G401 (cell line): Measurements from ENCODE around the gene ITIH2. TPM values are rescaled to one million over a fixed set of nuclear protein-coding genes. Genes with fewer than 3 reads are reported as not detected.

Experiments used
- DNase-seq: peaks from one replicate; pipeline ENCODE4 v3.0.0-alpha.2; 2015; ENCODE audit warnings: low spot score
- in situ Hi-C: cut with HindIII; loops from 2 replicates; pipeline ENCODE4 v1.10.0; 2016; ENCODE audit warnings: low sequenced_read_pairs, mixed read lengths
- total RNA-seq: library from RNA; depleted of rRNA; stranded (reverse); fragments of >200 nt; shearing (Covaris generic); gene quantifications from 2 replicates; pipeline ENCODE4 v1.2.3, GENCODE V29; 2014; rRNA removed

ITIH2 gene
- total RNA-seq, 1 experiment from 2014 or later: not detected

DNA sequence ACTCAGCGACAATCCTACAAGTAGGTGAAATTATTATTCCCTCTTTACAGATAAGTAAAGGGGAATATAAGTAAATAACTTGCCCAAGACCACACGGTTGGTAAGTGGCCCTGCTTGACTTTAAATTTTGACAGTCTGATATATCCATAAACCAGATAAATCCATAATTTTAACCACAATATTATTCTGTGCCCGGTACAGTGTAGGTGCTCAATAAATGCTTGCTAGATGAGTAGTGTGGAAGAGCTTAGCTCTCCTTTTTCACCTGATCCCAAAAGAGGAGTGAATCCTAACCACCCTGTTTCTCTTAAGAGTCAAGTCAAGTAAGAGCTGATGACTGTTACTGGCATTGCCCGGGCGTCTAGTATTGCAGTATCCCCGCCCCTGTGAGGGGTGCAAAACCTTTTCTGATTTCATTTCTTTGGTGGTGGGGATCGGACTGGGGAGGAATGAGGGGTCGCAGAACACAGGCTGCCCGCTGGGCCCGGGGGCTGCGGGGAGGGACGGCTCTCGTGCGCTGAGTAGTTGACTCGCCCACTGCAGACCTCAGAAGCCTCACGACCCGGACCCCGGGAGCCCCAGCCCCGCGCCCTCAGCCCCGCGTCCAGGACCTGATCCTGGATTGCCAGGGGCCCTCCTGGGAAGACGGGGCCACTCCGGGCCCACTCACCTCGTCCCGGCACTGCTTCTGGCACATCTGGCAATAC lies 84.2 kb downstream of the ITIH2 start:
- in situ Hi-C loops: no loop called here
- DNase-seq: no peak

DNA sequence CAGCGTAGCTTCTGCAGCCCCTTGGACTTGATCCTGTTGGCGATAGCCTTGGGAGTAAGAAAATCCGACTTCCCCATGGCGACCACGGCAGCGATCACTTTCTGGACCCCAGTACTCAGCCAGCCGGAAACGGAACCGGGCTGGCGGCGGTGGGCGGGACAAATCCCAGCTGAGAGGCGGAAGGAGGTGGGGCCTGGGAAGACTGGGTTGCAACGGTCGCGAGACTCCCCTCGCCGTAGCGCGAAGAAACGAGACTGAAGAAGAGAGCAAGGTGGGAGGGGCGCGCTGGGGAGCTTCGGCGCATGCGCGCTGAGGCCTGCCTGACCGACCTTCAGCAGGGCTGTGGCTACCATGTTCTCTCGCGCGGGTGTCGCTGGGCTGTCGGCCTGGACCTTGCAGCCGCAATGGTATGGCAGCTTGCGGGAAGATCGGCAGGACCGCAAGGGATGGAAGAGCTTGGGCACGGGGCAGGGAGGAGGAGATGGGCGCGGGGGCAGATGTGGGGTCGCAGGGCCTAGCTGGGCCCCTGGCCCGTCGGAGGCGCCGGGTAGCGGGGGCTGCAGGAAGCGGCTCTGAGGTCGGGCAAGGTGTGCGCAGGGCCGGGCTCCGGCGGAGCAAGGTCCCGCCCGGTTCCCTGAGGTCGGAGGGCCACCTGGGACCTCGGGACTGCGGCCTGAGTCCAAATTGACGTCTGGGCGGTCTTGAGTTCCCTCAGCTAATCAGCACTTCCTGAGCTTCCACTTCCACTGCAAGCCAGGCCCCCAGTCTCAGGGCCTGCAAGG lies 84.9 kb downstream of the ITIH2 start, which contains the start of the genes ATP5F1C and KIN:
ATP5F1C (plus strand) TSS at position 321 of the 782 bp plus-strand sequence; CDS start at position 352, 31 bp downstream.
KIN (minus strand) TSS at position 137 of the 782 bp plus-strand sequence; CDS start at position 77, 60 bp downstream.
- DNase-seq: peak; percentile 98
- in situ Hi-C loops: no loop called here

DNA sequence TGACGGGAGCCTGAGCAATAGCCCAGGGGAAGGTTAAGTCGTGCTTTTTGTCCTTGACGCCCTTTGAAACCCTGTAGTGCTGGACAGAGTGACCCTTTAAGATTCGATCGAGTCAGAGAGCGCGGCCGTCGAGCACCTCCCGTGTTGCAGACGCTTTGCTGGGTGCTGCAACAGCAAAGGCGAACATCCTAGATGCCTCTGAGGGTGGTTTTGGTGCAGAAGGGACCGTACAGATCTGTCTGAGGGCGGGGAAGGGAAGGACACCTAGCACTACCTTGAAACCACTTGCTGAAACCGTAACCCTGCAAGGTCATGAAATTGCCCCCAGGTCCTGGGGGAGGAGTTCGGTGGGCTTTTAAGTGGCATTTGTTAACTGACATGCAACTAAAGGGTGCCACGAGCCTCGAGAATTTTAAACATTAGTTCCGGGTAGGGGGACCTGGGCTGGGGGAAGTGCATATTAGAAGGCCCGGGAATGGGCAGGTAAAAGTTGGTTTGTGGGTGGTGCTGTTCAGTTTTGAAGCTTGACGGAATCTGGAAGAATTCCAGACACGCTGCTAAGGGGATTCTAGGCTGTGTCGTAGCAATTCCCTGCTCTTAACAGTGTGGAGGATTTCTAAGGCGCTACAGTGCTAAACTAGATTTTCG lies 85.6 kb downstream of the ITIH2 start:
- in situ Hi-C loops: no loop called here
- no peak for DNase-seq

DNA sequence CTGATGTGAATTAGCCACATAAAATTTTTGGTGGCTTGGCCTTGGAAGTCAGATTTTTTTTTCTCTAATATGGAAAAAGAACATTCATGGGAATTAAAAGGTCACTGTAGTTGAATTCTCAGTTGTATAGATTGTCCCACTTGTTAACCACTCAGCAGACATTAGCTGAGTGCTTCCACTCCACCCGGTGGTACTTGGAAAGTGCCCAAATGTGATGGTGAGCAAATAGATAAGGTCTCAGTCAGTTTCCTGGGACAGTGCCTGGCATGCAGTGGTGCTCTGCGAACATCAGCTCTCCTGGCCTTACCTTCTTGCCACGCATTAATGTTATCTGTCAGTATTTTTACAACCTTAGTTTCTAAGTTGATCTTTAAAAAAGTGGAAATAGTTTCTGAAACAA lies 86.3 kb downstream of the ITIH2 start:
- in situ Hi-C loops: no loop called here
- no peak for DNase-seq

DNA sequence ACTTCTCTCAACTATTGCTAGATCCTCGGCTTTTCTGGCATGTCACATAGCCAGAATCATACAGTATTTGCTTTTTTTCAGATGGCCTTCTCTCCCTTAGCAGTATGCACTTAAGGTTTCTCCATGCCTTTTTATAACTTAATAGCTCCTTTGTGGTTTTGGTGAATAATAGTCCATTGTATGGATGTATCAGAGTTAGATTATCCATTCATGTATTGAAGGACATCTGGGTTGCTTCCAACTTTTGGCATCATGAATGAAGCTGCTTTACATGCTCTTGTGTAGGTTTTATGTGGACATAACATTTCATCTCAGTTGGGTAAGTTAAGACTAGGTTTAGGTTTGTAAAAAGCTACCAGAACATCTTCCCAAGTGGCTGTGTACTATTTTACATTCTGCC lies 89.4 kb downstream of the ITIH2 start:
- no peak for DNase-seq
- in situ Hi-C loops: no loop called here

DNA sequence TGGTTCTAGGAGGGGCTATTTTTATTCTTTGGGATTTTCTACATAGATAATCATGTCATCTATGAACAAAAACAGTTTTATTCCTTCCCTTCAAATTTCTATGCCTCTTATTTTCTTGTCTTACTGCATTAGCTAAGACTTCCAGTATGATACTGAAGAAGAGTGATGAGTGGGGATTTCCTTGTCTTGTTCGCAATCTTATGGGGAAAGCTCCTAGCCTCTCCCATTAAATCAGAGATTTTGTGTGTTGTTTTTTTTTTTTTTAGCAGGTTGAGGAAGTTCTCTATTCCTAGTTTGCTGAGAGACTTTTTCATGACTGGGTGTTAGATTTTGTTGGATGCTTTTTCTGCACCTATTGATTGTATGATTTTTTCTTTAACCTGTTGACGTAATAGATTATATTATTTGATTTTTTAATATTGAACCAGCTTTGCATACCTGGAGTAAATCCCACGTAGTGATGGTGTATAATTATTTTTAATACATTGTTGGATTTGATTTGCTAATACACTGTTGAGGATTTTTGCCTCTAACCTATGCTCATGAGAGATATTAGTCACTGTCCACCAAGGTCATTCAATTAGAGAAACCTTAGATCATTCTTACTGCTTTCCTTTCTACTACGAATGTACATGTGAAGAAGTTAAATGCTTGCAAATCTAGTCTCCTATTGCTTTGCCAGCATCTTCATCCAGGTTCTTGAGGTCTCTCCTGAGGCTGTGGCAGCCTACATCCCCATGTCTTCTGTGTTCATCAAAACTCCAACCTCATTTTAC lies 91.3 kb downstream of the ITIH2 start:
- in situ Hi-C loops: no loop called here

DNA sequence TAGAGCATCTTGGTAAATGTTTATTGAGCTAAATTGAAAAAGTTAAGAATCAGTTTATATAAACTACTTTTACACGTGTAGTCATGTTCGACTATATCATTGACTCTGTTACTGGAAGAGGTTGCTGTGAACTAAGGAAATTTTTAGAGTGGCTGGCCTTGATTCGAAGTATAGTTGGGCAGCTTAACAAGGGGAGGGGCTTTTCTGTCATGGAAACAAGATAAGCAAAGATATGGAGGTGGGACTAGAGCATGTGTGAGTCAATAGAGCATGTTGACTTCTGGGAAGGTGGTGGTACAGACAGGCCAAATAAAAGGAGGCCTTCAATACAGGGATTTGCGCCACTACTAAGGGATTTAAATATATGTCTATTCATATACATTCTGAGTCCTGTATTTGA lies 92.5 kb downstream of the ITIH2 start:
- DNase-seq: no peak
- in situ Hi-C loops: no loop called here

More for the DNA sequence above, 91.3 kb downstream of the ITIH2 start:
- DNase-seq: no peak

DNA sequence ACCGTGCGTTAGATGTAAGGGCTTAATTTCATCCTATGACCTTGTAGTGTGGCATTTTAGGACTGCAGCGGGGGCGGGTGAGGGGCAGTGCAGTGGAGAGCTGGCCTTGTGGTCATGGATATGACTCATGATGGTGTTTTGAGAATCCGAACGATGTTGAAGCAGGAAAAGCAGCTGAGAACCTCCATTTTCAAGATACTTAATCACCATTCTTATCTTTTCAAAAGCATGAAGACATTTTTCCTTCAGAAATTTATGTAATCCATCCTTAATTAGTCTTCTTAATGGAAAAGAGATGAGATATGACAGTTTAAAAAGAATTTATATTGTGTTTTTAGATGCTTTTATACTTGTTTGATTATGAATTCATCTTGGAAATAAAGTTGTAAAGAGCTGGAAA lies 94.5 kb downstream of the ITIH2 start:
- in situ Hi-C loops: no loop called here
- DNase-seq: no peak

Other genes starting within 250 kb of the ITIH2 start
- 3.0 TPM in 1 of 2 replicates, not detected in the other for gene ITIH5, start 36.4 kb upstream of the ITIH2 start, total RNA-seq
- 12.4 and 15.4 TPM in 2 replicates for gene KIN, start 84.7 kb downstream of the ITIH2 start, total RNA-seq
- gene ATP5F1C, start 84.9 kb downstream of the ITIH2 start, total RNA-seq: 463 and 467 TPM in 2 replicates
- gene TAF3, start 115.2 kb downstream of the ITIH2 start, total RNA-seq: 1.3 and 1.8 TPM in 2 replicates